Activated effector memory CD4-positive, alpha-beta T cell treated with anti-CD3 and anti-CD28 coated beads, Interleukin-2, amount 50 U/mL, for 16 hours (primary cell): Measurements from ENCODE around the gene TYROBP.
"Not testable (repeated sequence)": the region's sequence is repeated elsewhere in the genome, so short reads cannot be mapped to it uniquely, and the experiment has no call there.

Experiments used
- DNase-seq: peaks from one replicate; pipeline ENCODE4 v3.0.0-alpha.2; 2020

Gene TYROBP

DNA sequence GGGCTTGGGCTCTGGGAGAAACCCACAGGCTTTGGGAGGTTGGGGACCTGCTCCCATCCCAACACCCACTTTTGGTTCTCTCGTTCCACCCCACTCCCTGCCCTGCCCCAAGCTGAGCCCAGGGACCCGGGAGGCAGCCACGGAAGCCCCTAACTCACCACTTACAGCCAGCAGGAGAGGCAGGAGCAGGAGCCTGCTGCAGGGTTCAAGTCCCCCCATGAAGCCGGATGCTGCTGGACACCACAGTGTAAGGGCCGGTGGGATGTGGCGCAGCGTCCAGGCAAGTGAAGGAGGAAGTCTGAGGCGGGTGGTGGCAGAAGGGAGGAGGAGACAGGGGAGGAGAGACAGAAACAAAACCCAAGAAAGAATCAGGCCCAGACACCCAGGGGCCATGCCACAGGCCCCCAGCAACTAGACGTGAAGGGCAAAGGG lies at the start of gene TYROBP:
TYROBP (minus strand) TSS at position 286 of the 432 bp plus-strand sequence; CDS start at position 219, 67 bp downstream.
- no peak for DNase-seq

DNA sequence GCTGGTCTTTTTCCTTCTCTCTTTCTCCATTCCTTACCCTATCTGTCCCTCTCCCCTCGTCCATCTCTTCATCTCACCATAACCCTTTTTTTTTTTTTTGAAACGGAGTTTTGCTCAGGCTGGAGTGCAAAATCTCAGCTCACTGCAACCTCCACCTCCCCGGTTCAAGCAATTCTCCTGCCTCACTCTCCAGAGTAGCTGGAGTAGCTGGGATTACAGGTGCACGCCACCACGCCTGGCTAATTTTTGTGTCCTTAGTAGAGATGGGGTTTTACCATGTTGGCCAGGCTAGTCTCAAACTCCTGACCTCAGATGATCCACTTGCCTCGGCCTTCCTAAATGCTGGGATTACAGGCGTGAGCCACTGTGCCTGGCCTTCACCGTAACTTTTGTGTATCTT lies 49.3 kb upstream of the TYROBP start:
- DNase-seq, result not testable (repeated sequence)

DNA sequence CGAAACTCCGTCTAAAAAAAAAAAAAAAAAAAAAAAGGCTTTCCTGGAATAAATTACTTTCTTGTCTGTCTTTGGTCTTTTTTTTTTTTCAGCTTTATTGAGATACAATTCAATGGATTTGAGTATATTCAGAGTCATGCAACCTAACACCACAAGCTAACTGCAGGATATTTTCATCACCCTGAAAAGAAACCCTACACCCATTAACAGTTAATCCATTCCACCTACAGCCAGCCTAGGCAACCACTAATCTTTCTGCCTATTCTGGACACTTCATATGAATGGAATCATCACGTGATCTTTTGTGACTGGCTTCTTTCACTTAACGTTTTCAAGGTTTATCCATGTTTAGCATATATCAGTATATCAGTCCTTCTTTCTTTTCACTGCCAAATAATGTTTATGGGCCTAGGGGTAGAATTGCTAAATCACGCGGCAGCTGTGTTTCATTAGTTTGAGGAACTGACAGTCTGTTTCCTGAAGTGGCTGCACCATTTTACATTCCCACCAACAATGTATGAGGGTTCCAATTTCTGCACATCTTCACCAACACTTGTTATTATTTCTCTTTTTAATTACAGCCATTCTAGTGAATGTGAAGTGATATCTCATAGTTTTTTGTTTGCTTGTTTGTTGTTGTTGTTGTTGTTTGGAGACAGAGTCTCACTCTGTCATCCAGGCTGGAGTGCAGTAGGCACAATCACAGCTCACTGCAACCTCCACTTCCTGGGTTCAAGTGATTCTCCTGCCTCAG lies 48.0 kb upstream of the TYROBP start:
- DNase-seq, result no peak

DNA sequence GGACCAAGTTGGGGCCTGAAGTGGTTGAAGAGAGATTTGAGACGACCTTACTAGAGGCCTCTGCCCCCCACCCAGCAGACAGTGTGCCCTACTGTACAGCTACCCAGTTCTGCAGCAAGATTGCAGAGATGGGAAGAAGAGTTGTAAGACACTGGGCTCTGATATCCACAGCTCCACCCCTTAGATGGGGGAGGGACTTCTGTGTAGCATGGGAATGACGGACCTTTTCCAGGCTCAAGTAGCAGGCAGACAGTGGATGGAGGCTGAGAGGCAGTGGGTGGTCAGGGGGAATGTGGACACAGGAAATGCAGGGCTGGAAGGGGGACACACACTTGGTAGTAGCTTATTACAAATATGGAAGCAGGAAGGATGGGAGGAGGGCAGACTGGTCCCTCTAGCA lies 41.0 kb upstream of the TYROBP start:
- no peak for DNase-seq

DNA sequence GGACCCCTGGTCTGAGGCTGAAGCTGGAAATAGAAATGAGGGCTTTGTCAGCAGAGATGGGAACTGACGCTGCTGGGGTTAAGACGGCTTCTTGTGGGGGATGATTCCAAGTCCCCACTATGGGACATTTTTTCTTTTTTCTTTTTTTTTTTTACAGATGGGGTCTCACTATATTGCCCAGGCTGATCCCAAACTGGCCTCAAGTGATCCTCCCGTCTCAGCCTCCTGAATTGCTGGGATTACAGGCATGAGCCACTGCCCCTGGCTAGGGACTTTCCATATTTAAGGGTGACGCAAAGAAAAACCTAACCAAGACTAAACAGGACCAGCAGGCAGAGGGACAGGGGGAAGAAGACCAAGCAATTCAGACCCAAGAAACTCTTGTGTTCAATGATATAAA lies 38.1 kb upstream of the TYROBP start:
- DNase-seq, result no peak

DNA sequence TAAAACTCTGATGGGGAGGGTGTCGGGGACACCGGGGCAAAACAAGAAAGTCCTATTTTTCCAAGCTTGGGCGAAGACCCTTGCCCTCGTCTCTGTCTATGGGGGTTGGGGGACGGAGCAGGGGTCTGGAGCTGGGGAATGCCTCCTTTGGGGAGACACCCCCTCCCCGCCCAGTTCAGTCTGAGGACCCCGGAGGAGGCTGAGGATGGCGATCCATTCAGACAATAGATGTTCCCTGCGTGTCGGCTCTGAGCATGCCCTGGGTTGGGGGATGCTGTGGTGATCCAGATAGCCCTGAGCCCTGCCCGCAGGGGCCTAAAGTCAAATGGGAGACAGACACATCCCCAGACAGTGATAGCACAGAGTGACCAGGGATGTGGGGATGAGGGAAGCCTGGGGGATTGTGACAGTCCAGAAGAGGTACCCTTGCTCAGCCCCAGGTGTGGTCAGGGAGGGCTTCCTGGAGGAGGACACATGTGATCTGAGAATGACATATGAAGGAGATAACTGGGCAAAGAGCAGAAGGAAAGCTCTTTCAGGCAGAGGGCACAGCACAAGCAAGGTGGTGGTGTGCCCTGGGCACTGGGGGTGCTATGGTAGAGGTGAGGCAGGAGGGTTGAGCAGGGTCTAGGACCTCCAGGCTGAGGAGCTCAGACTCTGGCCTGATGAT lies 37.2 kb upstream of the TYROBP start:
- DNase-seq, result no peak

DNA sequence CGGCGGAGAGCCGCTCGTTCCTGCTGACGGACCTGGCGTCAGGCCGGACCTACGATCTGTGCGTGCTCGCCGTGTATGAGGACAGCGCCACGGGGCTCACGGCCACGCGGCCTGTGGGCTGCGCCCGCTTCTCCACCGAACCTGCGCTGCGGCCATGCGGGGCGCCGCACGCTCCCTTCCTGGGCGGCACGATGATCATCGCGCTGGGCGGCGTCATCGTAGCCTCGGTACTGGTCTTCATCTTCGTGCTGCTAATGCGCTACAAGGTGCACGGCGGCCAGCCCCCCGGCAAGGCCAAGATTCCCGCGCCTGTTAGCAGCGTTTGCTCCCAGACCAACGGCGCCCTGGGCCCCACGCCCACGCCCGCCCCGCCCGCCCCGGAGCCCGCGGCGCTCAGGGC lies 36.5 kb upstream of the TYROBP start:
- DNase-seq, result no peak

DNA sequence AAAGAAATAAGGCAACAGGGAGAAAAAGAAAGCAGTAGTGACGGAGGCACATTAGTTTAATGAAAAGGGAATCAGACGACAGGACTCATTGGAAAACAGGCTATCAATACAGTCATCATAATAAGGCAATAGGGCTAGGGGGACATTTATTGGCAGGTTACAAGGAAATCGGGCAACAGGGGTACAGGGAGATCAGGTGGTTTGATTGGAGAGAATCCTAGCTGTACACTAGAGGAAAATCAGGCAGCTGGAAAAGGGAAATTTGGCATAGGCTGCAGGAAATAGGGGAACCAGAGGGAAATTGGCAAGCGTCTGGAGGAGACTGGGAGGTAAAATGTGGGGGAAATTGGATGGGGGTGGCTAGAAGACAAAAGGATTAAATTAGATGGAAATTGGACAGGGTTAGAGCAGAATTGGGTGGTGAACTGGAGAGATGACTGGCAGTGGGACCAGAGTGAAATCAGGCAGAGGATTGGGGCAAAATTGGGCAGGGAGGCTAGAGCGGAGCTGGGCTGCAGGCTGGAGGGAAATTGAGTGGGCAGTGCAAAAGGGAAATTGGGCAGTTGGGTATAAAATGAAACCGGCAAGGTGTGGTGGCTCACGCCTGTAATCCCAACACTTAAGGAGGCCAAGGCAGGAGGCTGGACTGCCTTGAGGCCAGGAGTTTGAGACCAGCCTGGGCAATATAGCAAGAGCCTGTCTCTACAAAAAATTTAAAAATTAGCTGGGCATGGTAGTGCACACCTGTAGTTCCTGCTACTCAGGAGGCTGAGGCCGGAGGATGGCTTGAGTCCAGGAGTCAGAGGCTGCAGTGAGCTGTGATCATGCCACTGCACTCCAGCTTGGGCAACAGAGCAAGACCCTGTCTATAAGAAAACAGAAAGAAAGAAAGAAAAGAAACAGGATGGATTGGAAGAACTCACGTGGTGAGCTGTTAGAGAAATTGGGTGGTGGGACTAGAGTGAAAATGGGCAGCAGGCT lies 35.5 kb upstream of the TYROBP start:
- no peak for DNase-seq

DNA sequence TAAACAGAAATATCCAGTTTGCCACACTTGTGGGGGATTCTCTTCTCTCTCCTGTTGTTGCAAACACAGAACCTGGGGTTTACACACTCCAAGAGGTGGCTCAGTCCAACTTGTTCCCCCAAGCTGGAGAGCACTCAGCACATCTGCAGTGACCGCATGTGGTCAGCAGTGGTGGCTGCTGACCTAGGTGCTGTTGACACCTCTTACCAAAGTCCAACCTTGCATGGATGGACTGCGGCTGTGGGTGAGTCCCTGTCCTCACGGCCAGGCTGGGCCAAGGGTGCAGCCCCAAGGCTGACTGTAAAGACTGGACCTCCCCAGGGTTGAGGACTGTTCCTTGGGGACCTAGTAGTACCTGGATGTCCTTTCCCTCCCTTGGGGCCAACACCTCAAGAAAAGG lies 34.1 kb upstream of the TYROBP start:
- no peak for DNase-seq

DNA sequence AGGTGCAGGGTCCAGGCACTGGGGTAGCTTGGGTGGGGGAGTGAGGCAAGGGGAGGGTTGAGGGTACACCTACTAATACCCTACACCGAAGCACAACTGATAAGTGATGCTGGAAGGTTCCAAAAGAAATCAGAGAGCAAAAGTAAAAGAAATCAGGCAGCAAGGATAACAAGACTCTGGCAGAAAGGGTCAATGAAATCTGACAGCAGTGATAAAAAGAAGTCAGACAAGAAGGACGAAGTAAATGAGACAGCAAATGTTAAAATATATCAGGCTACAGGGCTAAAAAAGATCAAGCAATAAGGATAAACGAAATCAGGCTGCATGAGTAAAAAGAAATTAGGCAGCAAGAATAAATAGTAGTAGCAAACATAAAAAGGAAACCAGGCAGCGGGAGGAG lies 32.7 kb upstream of the TYROBP start:
- DNase-seq, result no peak

DNA sequence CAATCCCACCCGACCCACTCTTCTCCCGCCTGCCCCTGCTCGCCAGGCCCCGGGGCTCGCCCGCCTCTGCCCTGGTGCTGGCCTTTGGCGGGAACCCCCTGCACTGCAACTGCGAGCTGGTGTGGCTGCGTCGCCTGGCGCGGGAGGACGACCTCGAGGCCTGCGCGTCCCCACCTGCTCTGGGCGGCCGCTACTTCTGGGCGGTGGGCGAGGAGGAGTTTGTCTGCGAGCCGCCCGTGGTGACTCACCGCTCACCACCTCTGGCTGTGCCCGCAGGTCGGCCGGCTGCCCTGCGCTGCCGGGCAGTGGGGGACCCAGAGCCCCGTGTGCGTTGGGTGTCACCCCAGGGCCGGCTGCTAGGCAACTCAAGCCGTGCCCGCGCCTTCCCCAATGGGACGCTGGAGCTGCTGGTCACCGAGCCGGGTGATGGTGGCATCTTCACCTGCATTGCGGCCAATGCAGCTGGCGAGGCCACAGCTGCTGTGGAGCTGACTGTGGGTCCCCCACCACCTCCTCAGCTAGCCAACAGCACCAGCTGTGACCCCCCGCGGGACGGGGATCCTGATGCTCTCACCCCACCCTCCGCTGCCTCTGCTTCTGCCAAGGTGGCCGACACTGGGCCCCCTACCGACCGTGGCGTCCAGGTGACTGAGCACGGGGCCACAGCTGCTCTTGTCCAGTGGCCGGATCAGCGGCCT lies 32.1 kb upstream of the TYROBP start:
- no peak for DNase-seq

DNA sequence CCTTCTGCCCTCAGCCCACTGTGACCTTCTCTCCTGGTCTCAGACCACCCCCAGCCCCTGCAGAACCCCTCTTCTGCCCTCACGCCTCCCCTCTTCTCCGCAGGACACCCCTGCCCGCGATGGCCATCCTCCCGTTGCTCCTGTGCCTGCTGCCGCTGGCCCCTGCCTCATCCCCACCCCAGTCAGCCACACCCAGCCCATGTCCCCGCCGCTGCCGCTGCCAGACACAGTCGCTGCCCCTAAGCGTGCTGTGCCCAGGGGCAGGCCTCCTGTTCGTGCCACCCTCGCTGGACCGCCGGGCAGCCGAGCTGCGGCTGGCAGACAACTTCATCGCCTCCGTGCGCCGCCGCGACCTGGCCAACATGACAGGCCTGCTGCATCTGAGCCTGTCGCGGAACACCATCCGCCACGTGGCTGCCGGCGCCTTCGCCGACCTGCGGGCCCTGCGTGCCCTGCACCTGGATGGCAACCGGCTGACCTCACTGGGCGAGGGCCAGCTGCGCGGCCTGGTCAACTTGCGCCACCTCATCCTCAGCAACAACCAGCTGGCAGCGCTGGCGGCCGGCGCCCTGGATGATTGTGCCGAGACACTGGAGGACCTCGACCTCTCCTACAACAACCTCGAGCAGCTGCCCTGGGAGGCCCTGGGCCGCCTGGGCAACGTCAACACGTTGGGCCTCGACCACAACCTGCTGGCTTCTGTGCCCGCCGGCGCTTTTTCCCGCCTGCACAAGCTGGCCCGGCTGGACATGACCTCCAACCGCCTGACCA lies 31.4 kb upstream of the TYROBP start:
- no peak for DNase-seq

DNA sequence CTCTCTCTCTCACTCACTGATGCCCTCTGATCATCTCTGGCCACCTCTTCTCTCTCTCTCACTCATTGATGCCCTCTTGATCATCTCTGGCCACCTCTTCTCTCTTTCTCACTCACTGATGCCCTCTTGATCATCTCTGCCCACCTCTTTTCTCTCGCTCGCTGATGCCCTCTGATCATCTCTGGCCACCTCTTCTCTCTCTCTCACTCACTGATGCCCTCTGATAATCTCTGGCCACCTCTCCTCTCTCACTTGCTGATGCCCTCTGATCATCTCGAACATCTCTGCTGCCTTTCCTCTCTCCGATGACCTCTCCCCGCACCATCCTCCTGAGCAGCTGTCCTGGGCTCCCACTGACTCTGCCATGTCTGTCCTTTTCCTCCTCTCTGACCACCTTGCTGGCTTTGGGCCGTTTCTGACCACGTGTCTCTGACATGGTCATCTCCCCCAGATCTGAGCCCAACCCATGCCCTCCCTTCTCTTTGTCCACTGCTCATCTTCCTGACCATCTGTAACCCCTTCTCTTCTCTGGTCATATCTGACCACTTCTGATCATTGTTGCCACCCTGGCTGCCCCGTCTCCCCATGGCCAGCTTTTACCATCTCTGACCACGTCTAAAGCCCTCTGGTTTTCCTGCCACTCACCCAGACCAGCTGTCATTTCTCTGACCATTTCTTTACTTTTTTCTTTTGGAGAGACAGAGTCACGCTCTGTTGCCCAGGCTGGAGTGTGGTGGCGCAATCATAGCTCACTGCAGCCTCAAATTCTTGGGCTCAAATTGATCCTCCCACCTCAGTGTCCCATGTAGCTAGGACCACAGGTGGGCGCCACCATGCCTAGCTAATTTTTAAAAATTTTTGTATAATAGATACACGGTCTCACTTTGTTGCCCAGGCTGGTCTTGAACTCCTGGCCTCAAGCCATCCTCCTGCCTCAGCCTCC lies 30.5 kb upstream of the TYROBP start:
- DNase-seq, result no peak

DNA sequence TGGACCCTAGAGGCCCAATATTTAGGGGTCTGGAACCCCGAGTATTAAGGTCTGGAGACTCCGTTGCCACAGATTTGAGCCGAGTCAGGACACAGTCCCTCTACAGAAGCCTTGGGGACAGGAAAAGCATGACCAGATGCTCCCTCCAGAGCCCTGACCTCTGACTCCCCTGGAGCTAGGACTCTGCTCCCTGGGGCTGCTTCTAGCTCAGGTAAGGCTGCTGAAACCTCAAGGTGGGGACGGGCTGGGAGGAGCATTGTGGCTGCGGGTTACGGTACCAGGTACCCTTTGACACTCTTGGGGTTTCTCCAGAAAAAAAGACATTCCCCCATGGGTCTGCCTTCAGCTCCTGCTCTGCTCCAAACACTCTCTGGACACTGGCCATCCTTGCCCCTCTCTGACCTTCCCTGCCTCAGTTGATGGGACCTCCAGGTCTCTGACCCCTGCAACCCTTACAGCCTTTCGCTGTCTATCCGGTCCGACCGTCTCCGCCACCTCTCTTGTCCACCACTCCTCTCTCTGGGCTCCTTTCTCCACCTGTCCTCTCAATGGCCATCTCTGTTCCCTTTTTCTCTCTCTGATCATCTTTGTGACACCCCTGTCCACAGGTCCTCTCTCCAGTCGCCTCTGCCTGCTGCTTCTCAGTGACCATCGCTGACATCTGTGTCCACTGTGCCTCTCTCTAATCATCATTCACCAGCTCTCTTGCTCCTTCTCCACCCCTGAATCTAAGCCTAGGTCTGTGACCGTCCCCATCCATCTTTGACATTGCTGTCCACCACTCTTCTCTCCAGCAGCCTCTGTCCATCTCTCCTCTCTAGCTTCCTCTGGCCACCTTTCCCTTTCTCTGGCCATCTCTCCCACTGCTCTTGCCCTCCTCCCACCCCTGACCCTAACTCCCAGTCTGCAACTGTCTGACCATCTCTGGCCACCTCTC lies 29.5 kb upstream of the TYROBP start:
- DNase-seq, result no peak

DNA sequence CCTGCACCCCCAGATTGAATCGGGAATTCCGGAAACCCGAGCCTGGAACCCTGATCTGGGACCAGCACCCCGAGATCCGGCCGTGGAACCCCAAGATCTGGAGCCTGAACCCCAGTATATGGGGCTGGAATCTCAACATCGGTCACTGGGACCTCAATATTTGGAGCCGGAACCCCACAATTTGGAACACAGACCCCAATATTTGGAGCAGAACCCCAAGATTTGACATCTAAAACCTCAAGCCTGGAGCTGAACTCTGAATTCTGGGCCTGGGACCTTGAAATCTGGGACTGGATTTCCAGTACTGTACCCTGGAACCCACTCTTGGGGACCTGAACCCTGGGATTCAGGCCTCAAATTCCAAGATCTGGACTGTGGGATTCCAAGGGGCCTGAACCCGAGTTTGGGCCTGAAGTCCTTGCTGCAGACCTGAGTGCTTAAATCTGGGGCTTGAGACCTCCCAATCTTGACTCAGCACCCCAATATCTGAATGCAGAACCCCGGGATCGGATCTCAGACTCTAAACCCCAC lies 28.7 kb upstream of the TYROBP start:
- DNase-seq, result no peak

DNA sequence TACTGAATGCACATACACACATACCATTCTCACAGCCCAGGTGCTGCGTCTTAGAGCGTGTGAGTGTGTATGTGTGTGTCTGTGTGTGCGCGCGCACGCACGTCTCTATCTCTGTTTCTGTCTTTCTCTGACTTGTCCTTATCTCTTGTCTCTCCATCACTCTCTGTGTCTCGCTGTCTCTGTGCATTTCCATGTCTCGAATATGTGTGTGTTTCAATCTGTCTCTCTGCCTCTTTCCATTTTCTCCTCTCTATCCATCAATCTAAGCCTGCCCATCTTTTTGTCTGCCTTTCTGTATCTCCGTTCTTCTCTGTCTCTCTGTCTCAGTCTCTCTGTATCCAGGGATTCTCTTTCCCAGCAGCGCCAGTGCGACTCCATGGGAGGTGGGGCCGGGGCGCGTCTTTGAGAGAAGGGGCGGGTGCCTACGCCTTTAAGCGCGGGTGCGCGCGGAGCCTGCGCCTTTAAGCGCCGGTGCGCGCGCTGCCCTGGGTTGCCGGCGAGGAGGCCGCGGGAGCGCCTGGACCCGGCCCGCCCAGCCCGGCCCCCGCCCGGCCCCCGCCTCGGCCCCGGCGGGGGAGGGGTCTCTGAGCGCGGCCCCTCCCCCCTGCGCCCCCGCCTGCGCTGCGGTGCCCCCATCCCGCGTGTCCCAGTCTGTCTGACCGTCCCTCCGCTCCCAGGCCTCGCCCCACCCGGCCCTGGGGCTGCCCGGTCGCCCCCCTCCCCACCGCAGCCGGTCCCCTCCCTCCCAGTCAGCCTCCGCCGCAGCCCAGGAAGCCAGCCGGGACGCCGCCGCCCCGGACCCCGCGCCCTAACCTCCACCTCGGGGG lies 28.0 kb upstream of the TYROBP start, which contains the start of gene LRFN3:
LRFN3 (plus strand) TSS at position 464 of the 827 bp plus-strand sequence. CDS start 3,052 bp downstream, outside the sequence.
- peak; percentile 86 for DNase-seq

DNA sequence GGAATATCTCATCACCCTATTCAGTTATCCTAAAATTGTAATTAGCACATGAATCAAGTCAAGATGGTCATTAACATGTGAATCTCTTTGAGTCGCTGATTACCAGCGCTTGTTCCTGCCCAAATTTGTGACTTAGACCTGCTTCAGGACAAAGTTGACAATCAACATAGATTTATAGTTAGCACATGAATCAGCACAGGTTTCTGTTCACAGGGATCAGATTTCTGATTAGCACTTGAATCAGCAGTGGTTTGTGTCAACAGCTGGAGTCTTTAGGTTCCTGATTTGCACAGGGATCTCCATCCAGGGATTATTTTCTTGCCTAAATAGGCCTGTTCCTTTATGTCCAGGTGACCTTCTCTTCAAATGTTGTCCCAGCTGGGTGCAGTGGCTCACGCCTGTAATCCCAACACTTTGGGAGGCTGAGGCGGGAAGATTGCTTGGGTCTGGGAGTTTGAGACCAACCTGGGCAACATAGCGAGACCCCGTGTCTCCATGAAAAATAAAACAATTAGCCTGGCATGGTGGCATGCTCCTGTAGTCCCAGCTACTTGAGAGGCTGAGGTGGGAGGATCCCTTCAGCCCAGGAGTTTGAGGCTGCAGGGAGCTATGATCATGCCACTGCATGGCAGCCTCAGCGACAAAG lies 24.3 kb upstream of the TYROBP start:
- DNase-seq, result no peak

DNA sequence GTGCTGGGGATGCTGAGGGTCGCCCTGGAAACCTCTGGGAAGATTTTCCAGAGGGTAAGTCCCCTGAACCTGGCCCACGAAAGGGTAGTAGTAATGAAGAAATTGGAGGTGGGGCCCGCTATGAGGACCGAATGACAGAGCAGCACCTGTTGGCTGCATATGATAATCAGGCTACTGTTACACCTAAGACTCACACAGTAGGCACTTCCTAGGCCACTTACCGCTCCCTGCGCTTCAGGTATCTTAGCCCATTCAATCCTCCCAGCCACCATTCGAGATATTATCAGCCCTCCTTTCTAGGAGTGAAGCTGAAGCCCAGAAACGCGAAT lies 23.7 kb upstream of the TYROBP start:
- DNase-seq, result no peak
